Stimulated activated CD4-positive, alpha-beta T cell treated with anti-CD3 and anti-CD28 coated beads, Interleukin-1b, Interleukin-23, amount 100 ng/mL, for 1 hour (primary cell): ENCODE data around the gene ANKRD62.

ENCODE experiments used
- DNase-seq, 2 donors: peaks; one replicate each; pipeline ENCODE4 v3.0.0-alpha.2; 2020; ENCODE audit warnings: low read depth in 2 of 2

The ANKRD62 gene

DNA sequence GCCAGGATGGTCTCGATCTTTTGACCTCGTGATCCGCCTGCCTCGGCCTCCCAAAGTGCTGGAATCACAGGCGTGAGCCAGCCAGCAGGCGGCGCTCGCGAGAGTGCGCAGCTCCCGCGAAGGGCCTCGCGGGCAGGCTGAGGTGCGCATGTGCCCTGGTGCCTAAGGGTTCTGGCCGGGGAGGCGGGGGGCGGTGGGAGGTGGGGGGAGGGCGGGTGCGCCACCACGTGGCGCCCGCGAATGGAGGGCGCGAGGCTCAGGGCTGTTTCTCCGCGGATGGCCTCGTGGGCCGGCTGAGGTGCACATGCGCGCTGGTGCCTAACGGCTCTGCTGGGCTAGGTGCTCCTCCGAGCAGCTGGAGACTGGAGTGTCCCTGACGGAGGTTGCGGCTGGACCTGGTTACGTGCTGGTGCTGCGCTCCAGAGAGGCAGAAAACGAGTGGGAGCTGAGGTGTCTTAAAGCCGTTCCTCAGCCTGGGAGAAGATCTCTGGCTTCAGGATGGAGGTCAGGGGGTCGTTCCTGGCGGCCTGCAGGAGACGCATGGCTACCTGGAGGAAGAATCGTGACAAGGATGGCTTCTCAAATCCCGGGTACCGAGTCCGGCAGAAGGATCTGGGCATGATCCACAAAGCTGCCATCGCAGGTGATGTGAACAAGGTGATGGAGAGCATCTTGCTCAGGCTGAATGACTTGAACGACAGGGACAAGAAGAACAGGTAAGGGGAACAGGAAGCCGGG, at the start of gene ANKRD62:
Gene ANKRD62 (plus strand): TSS at position 324 of the 738 bp plus-strand sequence. CDS start 175 bp downstream, at position 499.
- no peak for DNase-seq

DNA sequence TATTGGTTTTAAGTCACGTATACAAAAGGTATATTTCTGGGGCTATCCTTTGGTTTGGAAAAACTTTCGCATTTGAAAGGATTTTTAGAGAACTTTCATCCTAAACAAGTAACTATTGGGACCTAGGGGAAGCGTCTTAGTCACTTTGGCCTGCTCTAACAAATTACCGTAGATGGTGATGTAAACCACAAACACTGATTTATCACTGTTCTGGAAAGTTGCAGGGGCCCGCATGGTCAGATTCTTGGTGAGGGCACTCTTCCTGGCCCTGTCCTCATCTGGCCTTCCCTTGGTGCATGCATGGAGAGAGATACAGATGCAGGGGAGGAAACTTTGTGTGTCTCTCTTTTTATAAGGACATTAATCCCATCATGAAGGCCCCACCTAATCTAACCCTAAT, 49.1 kb upstream of the ANKRD62 start:
- no peak for DNase-seq

DNA sequence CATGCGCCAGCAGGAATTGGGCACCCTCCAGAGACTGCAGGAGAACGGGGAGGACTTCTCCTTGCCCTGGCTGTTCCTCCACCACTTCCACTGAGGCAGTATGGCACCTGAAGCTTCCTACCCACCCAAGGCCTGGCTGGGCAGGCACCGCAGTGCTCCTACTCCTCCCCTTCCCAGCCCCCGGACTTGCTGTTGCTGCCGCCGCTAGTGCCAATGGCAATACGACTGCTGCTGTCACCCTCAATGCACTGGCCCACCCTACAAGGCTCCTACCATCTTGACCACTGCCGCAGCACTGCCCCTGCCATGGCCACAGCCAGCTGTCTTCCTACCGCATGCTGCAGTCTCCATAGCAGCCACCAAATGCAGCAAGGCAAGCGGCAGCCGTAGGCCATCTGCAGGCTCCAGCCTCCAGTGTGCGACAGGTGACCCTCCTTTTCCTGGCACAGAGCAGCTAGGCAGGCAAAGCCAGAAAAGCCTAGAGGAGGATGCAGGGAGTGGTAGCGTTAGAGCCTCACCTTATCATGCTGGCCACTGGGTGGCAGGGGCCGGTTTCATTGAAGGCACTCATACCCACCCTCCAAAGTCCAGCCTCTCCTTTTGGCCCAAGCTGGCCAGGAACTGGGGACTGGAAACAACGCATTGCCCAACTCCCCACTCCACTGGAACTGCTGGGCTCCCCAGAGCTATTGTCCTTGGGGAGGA, 47.4 kb upstream of the ANKRD62 start:
- DNase-seq, result no peak

DNA sequence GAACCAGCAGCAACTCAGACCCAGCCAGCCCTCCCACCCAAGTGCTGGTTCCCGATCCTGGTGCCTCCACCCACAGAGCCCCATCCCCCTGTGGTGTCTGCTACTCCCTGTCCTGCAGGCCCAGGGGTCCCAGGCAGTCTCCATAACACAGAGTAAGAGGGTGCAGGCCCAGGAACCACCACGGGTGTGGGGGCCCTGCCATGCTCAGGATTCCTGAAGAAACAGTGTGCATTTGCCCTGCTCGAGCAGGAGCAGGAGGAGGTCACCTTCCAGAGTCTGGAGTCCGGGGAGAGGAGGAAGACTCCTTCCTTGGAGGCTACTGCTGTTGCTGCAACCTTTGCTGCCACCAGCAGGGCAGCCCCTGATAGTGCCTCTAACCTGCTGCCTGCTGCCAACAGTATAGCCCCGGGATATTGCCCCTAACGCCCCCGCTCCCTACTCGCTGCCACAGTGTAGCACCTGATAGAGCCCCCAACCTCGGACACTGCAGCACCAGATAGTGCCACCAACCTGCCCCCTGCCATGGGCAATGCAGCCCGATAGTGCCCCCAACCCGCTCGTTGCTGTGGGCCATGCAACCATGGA, 46.8 kb upstream of the ANKRD62 start:
- no peak for DNase-seq

DNA sequence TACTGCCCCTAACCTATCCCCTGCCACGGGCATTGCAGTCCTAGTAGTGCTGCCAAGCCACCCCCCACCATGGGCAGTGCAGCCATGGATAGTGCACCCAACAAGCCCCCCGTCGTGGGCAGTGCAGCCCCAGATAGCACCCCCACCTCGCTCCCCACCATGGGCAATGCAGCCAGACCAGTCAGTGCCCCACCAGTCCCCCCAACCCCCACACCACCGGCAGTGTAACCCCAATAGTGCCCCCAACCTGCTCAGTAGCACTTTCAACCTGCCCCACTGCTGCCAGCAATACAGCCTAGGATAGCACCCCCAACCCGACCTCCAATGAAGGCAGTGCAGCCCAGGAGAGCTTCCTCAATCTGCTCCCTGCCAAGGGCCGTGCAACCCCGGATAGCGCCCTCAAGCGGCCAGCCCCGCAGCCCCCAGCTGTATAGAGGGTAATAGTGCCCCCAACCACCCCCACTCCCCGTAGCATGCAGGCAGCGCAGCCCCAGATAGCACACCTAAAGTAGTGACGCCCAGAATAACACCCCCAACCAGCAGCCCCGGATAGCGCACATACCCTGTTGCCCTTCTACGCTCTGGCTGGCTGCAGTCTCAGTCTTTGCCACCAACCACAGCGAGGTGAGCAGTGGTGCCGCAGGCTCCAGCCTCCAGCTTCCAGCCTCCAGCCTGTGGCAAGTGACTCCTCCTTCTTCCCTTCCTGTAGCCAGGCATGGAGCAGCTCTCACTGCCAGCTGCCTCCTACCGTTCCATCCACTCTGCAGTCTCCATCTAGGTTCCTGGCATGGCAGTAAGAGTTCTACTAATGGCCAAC, 45.4 kb upstream of the ANKRD62 start:
- DNase-seq, result no peak

DNA sequence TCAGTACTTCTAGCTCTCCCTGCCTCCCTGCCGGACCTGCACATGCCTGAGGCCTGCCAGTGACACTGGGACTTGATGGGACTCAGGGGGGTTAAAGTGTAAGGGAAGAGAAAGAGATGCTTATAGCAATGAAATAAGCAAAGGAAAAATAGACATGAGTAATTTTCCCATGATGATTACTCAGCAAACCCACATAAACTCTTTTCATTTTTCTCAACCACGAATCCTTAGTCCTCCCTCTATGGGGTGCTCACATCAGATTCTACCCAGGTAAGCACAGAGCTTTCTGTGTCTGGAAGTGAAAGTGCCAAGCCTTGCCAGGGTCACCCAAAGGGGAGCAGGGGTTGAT, 44.8 kb upstream of the ANKRD62 start:
- no peak for DNase-seq

DNA sequence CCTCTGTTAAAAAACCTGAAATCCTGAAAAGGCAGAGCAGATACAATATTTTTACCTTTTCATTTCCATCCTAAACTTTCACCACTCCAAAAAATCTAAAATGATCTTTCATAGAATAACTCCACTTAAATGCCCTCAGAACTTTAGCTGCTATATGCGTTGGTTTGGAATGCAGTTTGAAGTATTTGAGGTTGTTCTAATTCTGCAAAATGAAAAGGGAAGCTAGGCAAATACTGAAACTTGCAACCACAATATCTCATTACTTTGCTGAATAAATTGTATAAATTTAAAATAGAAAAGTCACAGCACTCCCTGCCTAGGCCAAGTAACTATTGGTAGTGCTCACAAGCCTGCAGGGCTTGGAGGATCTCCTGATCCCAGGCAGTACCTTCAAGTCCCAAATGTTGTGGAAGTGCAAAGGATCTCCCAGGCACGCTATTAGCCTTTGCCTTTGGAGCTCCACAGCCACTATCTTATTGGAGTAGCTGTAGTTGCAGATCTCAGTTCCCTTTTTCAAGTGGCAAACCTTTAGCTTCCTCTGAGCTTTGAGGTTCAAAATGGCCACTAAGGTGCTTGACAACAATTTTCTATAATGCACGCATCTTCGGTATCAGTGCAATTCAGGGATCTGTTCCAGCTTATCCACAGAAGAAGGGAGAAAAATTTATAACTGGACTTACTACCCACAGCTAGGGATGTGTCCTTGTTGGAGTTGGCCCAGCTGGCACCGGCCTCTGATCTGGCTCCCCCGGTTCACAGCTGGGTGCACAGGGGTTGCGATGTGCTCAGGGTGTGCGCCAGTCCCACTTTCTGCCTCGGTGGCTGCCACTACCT, 43.4 kb upstream of the ANKRD62 start:
- DNase-seq, result no peak

DNA sequence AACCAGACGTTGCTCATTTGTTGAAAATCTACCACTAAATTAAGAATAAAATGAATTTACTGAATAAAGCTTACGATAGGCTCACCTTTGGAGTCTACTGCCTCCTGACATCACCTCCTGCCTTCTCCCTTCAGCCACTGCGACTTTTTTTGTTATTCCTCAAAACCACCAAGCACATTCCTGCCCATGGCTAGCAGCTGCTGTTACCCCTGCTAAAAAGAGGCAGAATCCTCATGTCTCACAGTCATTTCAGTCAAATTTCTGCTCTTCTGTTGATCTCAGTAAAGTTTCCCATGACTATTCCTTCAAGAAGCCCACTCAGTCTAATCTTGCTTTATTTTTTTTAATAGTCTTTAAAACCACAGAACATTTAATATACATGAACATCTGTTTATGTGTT, 40.8 kb upstream of the ANKRD62 start:
- no peak for DNase-seq

DNA sequence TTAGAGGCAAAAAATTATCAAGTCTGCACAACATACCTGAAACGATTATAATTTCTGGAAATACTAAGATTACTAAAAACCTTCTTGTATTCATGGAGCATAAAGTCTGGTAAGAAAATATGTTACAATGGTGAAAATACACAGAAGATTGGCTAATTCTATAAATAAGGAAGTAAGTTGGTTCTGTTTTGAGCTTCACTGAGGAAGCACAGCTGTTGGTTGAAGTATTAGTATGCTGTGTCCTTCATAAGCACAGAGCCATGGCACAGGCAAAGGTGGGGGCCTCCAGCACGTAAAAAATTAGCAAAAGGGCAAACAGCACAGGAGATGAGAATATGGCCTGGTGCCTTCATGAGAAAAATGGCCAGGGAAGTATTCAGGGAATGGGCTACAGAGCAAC, 40.4 kb upstream of the ANKRD62 start:
- DNase-seq, result no peak

DNA sequence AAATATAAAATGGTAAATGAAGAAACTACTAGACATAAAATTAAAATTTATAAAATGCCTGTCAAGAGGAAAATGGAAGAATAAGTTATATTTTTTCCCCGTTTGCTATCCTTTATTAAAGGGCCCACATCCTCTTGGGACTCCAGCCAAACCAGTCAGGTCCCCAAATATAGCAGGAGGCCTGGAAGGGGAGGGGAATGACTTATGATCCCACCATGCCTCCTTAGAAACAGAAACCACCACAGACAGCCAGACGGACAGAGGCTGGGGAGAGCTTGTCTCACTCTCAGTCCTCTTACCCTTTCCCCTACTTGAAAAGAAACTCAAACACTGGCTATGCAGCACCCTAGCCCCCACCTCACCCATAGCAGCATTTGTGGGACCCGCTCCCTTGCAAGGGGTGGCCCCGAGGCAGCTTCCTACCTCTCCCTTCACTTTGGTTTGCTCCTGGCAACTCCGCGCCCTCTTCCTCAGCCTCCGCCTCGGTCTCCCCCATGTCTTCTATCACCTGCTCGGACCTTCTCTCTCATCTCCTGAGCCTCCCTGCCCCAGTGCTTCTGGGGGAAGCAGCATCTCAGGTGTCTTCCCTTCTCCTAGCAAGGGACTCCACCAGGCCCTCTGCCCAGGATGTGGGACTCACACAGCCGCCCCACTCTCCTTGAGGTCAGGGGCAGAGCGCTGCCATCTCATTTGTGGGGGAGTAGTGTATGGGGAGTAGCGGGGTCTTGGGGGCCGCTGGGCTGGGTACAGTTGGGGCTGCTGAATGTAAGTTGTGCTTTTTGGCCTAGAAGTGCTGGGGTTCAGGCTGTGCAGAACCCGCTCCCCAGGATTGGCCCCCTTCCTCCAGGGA, 37.4 kb upstream of the ANKRD62 start:
- DNase-seq, result no peak

DNA sequence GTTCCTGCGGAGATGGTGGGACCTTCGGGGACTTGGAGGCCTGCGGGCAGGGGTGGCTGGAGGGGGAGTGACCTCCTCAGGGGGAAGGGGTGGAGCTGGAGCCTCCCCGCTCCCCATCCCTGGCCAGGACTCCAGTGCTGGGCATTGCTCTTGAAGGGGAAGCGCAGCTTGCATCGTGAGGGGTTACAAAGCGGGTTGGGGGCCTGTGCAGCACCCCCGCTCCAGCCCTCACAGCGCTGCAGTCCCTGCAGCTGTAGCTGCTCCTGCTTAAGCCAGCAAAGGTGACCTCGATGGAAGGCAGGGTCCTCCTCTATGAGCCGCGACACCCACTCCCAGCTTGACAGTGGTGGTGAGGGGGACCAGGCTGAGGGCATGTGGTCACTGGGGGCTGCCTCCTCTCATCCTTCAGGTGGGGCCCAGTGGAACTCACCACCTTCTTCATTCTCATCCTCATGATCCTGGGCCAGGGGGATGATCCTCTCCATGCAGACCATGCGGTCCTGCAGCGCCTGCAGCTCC, 36.7 kb upstream of the ANKRD62 start:
- no peak for DNase-seq

DNA sequence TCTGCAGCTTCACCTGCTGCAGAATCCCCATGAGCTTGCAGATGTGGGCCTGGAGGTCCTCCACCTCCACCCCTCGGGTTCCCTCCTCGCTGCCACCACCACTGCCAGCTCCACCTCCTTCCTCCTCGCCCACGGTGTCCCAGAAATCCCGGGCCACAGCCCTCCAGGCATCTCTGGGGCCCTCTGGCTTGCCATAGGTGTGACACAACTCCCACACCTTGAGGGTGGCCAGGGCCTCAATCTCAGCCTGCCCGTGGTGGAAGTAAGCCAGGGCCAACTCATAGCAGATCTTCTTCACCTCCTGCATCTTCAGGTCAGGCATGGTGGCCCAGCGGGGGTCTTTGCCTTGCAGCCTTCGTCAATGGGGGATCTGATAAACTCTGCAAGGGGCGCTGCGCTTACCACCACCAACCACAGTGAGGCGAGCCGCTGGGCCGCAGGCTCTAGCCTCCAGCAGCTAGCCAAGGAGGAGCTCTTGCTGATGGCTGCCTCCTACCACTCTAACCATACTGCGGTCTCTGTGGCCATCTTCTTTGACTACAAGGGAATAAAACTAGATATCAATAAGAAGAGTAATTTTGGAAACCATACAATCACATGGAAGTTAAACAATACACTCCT, 36.1 kb upstream of the ANKRD62 start:
- no peak for DNase-seq

DNA sequence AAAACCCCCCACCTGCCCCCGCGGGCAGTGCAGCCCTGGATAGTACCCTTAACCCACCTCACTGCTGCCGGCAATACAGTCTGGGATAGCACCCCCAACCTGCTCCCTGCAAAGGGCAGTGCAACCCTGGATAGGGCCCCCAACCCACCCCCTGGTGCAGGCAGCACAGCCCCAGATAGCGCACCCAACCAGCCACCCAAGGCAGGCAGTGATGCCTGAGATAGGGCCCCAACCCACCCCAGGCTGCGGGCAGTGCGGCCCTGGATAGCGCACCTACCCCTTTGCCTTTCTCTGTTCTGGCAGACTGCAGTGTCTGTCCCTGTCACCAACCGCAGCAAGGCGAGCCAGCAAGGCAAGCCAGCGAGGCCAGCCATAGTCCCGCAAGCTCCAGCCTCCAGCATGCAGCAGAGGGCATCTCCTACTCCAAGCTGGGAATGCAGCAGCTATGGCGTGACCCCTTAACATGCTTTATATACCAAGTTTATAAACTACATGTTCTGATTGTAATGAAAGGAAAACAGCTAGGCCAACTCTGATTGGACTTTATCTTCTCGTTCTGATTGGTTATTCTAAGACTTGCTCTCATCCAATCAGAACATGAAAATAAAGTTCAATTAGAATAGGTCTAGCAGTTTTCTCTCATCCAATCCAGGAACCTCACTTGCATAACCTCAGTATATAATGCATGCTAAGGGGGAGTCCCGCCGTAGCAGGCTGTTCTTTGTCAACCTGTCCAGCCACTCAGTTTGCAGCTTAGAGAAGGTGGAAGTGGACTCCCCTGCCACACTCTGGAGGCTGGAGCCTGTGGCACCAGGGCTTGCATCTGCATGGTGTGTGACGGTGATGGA, 34.1 kb upstream of the ANKRD62 start:
- DNase-seq, result no peak

DNA sequence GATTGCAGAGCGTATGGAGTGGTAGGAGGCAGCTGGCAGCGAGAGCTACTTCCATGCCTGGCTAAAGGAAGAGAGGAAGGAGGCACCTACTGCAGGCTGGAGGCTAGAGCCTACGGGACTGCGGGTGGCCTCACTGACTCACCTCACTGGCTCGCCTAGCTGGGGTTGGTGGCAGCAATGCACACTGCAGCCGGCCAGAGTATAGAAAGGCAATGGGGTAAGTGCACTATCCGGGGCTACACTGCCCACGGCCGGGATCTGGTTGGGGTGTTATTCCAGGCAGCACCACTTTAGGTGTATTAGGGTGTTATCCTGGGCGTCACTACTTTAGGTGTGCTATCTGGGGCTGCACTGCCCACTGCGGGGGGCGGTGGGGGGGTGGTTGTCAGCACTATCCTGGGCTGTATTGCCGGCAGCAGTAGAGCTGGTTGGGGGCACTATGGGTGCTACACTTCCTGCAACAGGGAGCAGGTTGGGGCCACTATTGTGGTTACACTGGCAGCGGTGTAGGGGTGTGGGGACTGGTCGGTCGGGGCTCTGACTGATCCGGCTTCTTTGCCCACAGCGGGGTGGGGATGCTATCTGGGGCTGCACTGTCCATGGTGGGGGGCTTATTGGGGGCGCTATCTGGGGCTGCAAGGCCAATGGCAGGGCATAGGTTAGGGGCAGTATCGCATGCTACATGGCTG, 33.3 kb upstream of the ANKRD62 start:
- no peak for DNase-seq

DNA sequence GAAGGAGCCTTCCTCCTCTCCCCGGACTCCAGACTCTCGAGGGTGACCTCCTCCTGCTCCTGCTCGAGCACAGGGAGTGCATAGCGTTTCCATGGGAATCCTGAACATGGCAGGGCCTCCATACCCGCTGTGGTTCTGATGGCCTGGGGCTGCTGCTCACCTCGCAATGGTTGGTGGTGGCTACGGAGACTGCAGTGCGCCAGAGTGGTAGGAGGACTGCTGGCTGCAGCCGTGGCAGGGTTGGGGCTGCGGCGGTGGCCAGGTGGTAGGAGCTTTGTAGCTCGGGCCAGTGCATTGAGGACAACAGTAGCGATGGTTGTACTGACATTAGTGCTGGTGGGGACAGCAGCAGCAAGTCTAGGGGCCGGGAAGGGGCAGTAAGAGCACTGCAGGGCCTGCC, 32.0 kb upstream of the ANKRD62 start:
- DNase-seq, result no peak

DNA sequence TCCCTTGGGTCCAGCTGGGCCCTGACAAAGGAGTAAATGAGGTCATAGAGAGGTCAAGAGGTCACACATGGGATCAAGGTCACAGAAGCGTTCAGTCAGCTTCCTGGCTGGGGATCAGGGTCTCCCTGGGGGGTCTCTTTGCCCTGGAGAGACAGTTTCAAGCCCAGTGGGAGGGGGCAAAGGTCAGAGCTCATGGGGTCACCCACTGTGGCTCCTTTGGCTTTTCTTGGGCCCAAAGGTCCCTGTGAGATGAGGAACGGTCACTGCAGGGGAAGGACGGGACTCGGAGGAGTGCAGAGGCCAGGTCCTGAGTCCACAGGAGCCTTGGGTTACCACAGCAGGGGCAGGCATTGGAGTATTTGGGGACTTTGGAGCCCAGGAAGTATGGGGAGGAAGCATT, 30.7 kb upstream of the ANKRD62 start:
- no peak for DNase-seq

DNA sequence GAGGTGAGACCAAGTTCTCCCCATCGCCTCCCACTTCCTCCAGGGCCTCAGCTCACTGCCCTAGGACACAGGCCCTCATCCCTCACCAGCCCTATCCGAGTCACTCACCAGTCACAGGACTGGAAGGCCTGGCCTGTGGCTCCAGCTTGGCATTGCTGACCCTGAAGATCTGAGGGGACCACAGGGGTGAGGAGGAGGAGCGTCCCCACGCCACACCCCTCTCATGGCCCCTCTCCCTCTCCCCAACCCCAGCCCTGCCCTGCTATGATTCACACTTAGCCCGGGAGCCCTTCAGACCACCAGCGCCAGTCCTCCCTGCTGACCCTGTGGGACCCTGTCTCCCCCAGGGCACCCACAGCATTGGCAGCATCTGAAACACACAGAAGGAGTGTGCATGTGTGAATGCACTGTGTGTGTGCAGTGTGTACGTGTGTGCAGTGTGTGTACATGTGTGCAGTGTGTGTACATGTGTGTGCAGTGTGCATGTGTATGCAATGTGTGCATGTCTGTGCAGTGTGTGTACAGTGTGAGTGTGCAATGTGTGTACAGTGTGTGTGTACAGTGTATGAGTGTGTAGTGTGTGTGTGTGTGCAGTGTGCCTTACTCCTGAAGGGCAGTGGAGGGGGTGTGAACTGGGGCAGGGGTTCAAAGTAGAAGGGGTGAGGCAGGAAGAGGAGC, 29.4 kb upstream of the ANKRD62 start:
- DNase-seq, result no peak

DNA sequence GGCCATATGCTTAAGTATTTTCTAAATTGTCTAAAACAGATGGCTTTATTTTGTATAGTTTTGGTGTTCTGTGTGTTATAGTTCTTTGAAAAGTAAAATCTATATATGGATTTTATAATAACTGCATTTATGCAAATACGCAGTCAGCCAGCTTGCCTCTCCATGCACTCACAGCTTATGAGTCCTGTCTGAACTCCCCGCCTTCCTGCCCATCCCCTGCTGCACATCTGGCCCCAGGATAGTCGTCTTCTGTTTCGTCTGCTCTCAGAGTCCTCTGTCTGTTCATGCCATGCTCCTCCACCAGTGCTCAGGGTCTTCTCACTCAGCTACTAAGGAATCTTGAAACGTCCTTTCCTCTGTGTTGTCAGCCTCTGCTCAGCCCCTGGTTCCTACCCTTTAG, 28.2 kb upstream of the ANKRD62 start:
- DNase-seq, result no peak
